Lung (tissue), 12 donors: ENCODE results near the gene RAD18. TPM values are rescaled to one million over a fixed set of nuclear protein-coding genes. Genes with fewer than 3 reads are reported as not detected.

Source experiments
- ATAC-seq: fragments of 200-7000 bp; cut with Tn5 transposase; one replicate; pipeline ENCODE4 v1.9.1; 2020; ENCODE audit warnings: moderate number of reproducible peaks; ENCODE audit not compliant: insufficient read depth, low FRiP score
- DNase-seq, 3 donors: peaks; one replicate each; pipeline ENCODE4 v3.0.0-alpha.2; 2013 to 2017
- H3K27ac ChIP-seq, 2 donors: one replicate each; pipeline ENCODE4 v1.5.1; 2013; ENCODE audit warnings: mild to moderate bottlenecking in 2 of 2, moderate library complexity in 2 of 2, control low read depth in 1 of 2, inconsistent platforms in 1 of 2, low read depth in 1 of 2, low read length in 1 of 2
- H3K27me3 ChIP-seq, 3 donors: one replicate each; pipeline ENCODE4 v1.5.1; 2013; ENCODE audit warnings: low read length in 2 of 3; ENCODE audit not compliant: control insufficient read depth in 3 of 3, insufficient read depth in 3 of 3
- H3K36me3 ChIP-seq, 4 donors: one replicate each; pipeline ENCODE4 v1.5.1; 2013; ENCODE audit warnings: low read length in 4 of 4, mild to moderate bottlenecking in 1 of 4, moderate library complexity in 1 of 4; ENCODE audit not compliant: control insufficient read depth in 4 of 4, insufficient read depth in 4 of 4
- H3K4me1 ChIP-seq, 5 donors: one replicate each; pipeline ENCODE4 v1.5.1; 2013; ENCODE audit warnings: low read length in 5 of 5, mild to moderate bottlenecking in 2 of 5, moderate library complexity in 1 of 5; ENCODE audit not compliant: control insufficient read depth in 5 of 5, insufficient read depth in 5 of 5
- H3K4me3 ChIP-seq: one replicate; pipeline ENCODE4 v1.5.1; 2013; ENCODE audit warnings: mild to moderate bottlenecking, control low read depth, moderate library complexity
- H3K9ac ChIP-seq, 2 donors: one replicate each; pipeline ENCODE4 v1.5.1; 2013; ENCODE audit warnings: low read length in 2 of 2, control low read depth in 1 of 2; ENCODE audit not compliant: insufficient read depth in 1 of 2
- H3K9me3 ChIP-seq, 4 donors: one replicate each; pipeline ENCODE4 v1.5.1; 2013; ENCODE audit warnings: low read length in 3 of 4, mild to moderate bottlenecking in 1 of 4, moderate library complexity in 1 of 4; ENCODE audit not compliant: control insufficient read depth in 4 of 4, insufficient read depth in 3 of 4
- CTCF ChIP-seq: IDR thresholded peaks from 2 replicates; pipeline ENCODE4 v1.5.1; 2012; ENCODE audit warnings: mild to moderate bottlenecking; ENCODE audit errors: control extremely low read depth, extremely low read depth
- WGBS, 2 donors: extraction: QIAGEN DNeasy Blood & Tissue Kit; methylation state at CpG; one replicate each; pipeline ENCODE4 v1.1.7; 2013; 5-methylcytosine and 5-hydroxymethylcytosine counted together
- polyA plus RNA-seq, 2 donors: library from polyadenylated mRNA; stranded (reverse); fragments of 200-250 nt; gene quantifications; one replicate each; pipeline ENCODE4 v1.2.1, GENCODE V29; 2013
- total RNA-seq, 2 donors: library from RNA; depleted of rRNA in 1 of 2; stranded (reverse); fragments of >200 nt in 1 of 2; gene quantifications; one replicate each; pipeline ENCODE4 v1.2.1, GENCODE V29; 2014 to 2021
- donor health status: control.
- donor health status: control.
- donor health status: Bipolar disorder and iron deficiency.
- donor health status: healthy.
- donor health status: DM: yes; HTN: yes; CAD: no.

Gene RAD18
- total and polyA plus RNA-seq, 4 donors, result 2.1 to 23.6 (median 6.3) TPM

- no peak for DNase-seq
- no peaks in the 10 kb centered on the region for H3K36me3 ChIP-seq
- no peak for TF ChIP-seq CTCF
- H3K27ac ChIP-seq, result no peak overlapping the region
- H3K4me3 ChIP-seq, result no peak overlapping the region
- WGBS, 2 donors, result 90 to 100% methylated on average over 4 of the region's 4 CpGs
- peaks cover 0 to 5% (median 0%) of the 10 kb centered on the region in 4 donors for H3K9me3 ChIP-seq
- no peak for ATAC-seq
- no peaks in the 10 kb centered on the region for H3K27me3 ChIP-seq
- no peaks in the 10 kb centered on the region for H3K4me1 ChIP-seq
- H3K9ac ChIP-seq, result no peak overlapping the region
These were observed 97.6 kb downstream of the RAD18 start for GRCh38 chr3:8865697-8866096.

GRCh38 chr3:8864402-8865350 is 98.6 kb downstream of the RAD18 start:
- no peak overlapping the region for H3K27ac ChIP-seq
- ATAC-seq (no peak), DNase-seq (no peak)
- no peaks in the 10 kb centered on the region for H3K27me3 ChIP-seq
- TF ChIP-seq CTCF, result no peak
- peaks cover 0 to 5% (median 0%) of the 10 kb centered on the region in 4 donors for H3K9me3 ChIP-seq
- no peaks in the 10 kb centered on the region for H3K4me1 ChIP-seq
- WGBS, 2 donors, result 79 to 86% methylated on average over 16 of the region's 16 CpGs
- no peak overlapping the region for H3K9ac ChIP-seq
- H3K4me3 ChIP-seq, result no peak overlapping the region
- H3K36me3 ChIP-seq, result no peaks in the 10 kb centered on the region

- WGBS, 2 donors, result 91 to 100% methylated on average over 4 of the region's 4 CpGs
- no peaks in the 10 kb centered on the region for H3K4me1 ChIP-seq
- no peak overlapping the region for H3K27ac ChIP-seq
- H3K4me3 ChIP-seq, result no peak overlapping the region
- no peak for TF ChIP-seq CTCF
- ATAC-seq (no peak), DNase-seq (no peak)
- H3K9me3 ChIP-seq, result peaks cover 0 to 5% (median 0%) of the 10 kb centered on the region in 4 donors
- H3K27me3 ChIP-seq, result no peaks in the 10 kb centered on the region
- H3K9ac ChIP-seq, result no peak overlapping the region
- no peaks in the 10 kb centered on the region for H3K36me3 ChIP-seq
These were observed 99.4 kb downstream of the RAD18 start for GRCh38 chr3:8863891-8864290.
